Mammary epithelial cell (primary cell): ENCODE results near the gene EFCAB8.

ENCODE experiments used
- EZH2 ChIP-seq: IDR thresholded peaks from 2 replicates; pipeline ENCODE4 v1.6.1; 2012; ENCODE audit warnings: low read length, inconsistent platforms, borderline replicate concordance
- TF ChIP-seq, protein P1 (sequence below), 2 donors: IDR thresholded peaks in 1 of 2; conservative IDR thresholded peaks in 1 of 2; 2 replicates each; pipeline ENCODE4 v1.5.1; 2011 to 2012; ENCODE audit warnings: inconsistent platforms in 2 of 2, low read length in 2 of 2, mild to moderate bottlenecking in 2 of 2, control low read depth in 1 of 2, low read depth in 1 of 2; ENCODE audit not compliant: insufficient read depth in 1 of 2; ENCODE audit errors: extremely low read depth in 1 of 2

DNA sequence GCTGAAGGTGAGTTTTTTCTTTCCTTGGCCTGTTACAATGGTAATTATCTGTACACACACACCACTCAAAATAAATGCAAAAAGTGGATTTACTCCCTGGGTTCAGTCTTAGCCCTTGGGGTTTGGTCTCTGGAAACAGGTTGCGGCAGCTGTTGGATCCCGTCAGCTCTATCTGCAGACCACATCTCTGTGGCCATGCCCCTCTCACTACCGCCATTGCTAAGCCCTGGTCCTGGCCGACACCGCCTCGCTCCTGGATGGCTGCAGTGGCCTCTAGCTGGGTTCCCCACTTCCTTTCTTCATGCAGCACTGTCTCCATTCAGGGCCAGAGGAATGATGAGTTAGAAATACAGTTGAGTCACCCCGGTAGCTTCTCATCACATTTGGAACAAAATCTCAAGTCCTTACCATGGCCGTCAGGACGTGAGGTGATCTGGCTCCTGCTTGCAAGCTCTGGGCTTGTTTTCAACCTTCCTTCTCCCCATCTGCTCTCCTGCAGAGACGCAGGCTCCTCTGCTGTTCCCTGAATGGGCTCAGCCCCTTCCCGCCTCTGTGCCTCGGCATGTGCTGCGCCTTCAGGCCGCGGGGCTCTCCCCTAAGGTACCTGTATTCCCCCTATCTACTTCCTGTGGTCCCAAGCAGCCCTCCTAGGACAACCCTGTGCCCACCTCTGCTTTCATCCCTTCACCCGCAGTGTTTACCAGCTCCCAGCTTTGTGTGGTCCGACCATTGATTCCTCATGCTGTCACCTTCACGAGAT is 38.0 kb downstream of the EFCAB8 start:
- no peak for TF ChIP-seq EZH2
- TF ChIP-seq, protein P1, sequence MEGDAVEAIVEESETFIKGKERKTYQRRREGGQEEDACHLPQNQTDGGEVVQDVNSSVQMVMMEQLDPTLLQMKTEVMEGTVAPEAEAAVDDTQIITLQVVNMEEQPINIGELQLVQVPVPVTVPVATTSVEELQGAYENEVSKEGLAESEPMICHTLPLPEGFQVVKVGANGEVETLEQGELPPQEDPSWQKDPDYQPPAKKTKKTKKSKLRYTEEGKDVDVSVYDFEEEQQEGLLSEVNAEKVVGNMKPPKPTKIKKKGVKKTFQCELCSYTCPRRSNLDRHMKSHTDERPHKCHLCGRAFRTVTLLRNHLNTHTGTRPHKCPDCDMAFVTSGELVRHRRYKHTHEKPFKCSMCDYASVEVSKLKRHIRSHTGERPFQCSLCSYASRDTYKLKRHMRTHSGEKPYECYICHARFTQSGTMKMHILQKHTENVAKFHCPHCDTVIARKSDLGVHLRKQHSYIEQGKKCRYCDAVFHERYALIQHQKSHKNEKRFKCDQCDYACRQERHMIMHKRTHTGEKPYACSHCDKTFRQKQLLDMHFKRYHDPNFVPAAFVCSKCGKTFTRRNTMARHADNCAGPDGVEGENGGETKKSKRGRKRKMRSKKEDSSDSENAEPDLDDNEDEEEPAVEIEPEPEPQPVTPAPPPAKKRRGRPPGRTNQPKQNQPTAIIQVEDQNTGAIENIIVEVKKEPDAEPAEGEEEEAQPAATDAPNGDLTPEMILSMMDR (conservative IDR thresholded peaks at IDR 0.05 in 1 of 2, IDR thresholded peaks at IDR 0.05 in 1 of 2; ENCODE audit: extremely low read depth in 1 of 2, insufficient read depth in 1 of 2, low read depth in 1 of 2, low read length in 2 of 2): no peak
